GM12878 (cell line): Measurements from ENCODE around the gene UBE2M. TPM values are rescaled to one million over a fixed set of nuclear protein-coding genes. Genes with fewer than 3 reads are reported as not detected.

ENCODE experiments used
- ATAC-seq: fragments of 200-7000 bp; cut with Tn5 transposase; 3 replicates; pipeline ENCODE4 v1.9.1; 2020; ENCODE audit warnings: mild to moderate bottlenecking, moderate library complexity
- BruUV-seq: library from RNA; stranded (reverse); fragments of 400-500 nt; replicated peaks from 2 replicates; lab custom pipeline; 2021; lab: Mats Ljungman, UMichigan
- CTCF ChIA-PET: fragments of 300-600 bp; sonication (Branson Sonifier 250); formaldehyde crosslinking; extraction: SDS; loops from one replicate; lab custom pipeline; 2021; ENCODE audit warnings: inconsistent platforms; lab: Yijun Ruan, JAX
- POLR2A ChIA-PET: fragments of 350-600 bp; formaldehyde crosslinking; extraction: SDS; loops from one replicate; lab custom pipeline; 2021; ENCODE audit warnings: inconsistent platforms; lab: Charles Lee
- RAD21 ChIA-PET: fragments of 300-600 bp; sonication (Branson Sonifier 250); formaldehyde crosslinking; loops from one replicate; lab custom pipeline; 2023; ENCODE audit warnings: antibody characterized with exemption; ENCODE audit not compliant: unreplicated experiment; lab: Charles Lee
- SMC1A ChIA-PET: fragments of 300-600 bp; sonication (Branson Sonifier 250); formaldehyde crosslinking; loops from one replicate; lab custom pipeline; 2023; ENCODE audit not compliant: unreplicated experiment, uncharacterized antibody; lab: Charles Lee
- DNase-seq: peaks from one replicate; pipeline ENCODE4 v3.0.0-alpha.2; 2011; ENCODE audit warnings: low read depth, low spot score
- FAIRE-seq: peaks from 3 replicates; lab custom pipeline; 2011; peaks lifted over from hg19 to GRCh38; lab: Jason Lieb, UNC
- H2AFZ ChIP-seq: 2 replicates; pipeline ENCODE4 v1.6.0; 2011; ENCODE audit warnings: low read depth, low read length, control low read depth; ENCODE audit not compliant: control insufficient read depth
- H3K27ac ChIP-seq: 2 replicates; pipeline ENCODE4 v1.5.1; 2011; ENCODE audit warnings: control low read depth; ENCODE audit not compliant: control insufficient read depth, insufficient read depth
- H3K27me3 ChIP-seq, 2 experiments: replicated peaks in 1 of 2; 2 replicates each; pipeline versions ENCODE4 v1.6.0 to v1.6.1; 2011; ENCODE audit warnings: low read length in 1 of 2; ENCODE audit not compliant: control insufficient read depth in 2 of 2, insufficient read depth in 2 of 2
- H3K36me3 ChIP-seq, 2 experiments: 2 replicates each; pipeline ENCODE4 v1.5.1; 2011; ENCODE audit warnings: low read length in 1 of 2; ENCODE audit not compliant: control insufficient read depth in 2 of 2, insufficient read depth in 2 of 2
- H3K4me1 ChIP-seq: 2 replicates; pipeline ENCODE4 v1.6.1; 2011; ENCODE audit warnings: mild to moderate bottlenecking, low read length, moderate library complexity, mixed read lengths; ENCODE audit not compliant: control insufficient read depth, insufficient read depth
- H3K4me2 ChIP-seq: 2 replicates; pipeline ENCODE4 v1.6.0; 2011; ENCODE audit warnings: control low read depth; ENCODE audit not compliant: control insufficient read depth, insufficient read depth
- H3K4me3 ChIP-seq: fragments of 200-600 bp; sonication (generic); 2 replicates; pipeline ENCODE4 v1.5.1; 2016
- H3K79me2 ChIP-seq: 2 replicates; pipeline ENCODE4 v1.6.0; 2011; ENCODE audit warnings: low read length; ENCODE audit not compliant: control insufficient read depth, insufficient read depth
- H3K9ac ChIP-seq: 2 replicates; pipeline ENCODE4 v1.8.0; 2011; ENCODE audit warnings: low read length, control low read depth, mixed read lengths; ENCODE audit not compliant: control insufficient read depth, insufficient read depth
- H3K9me3 ChIP-seq: replicated peaks from 3 replicates; pipeline ENCODE4 v1.5.1; 2011; ENCODE audit warnings: mild to moderate bottlenecking, low read length; ENCODE audit not compliant: control insufficient read depth, insufficient read depth
- H4K20me1 ChIP-seq: 2 replicates; pipeline ENCODE4 v1.6.0; 2011; ENCODE audit not compliant: control insufficient read depth, insufficient read depth
- ATF7 ChIP-seq: fragments of 450-650 bp; IDR thresholded peaks from 2 replicates; pipeline ENCODE4 v1.6.1; 2016; ENCODE audit warnings: low read depth, mild to moderate bottlenecking
- DPF2 ChIP-seq: fragments of 450-650 bp; IDR thresholded peaks from 2 replicates; pipeline ENCODE4 v1.6.1; 2017; ENCODE audit warnings: mild to moderate bottlenecking
- EED ChIP-seq: sonication (generic); IDR thresholded peaks from 2 replicates; pipeline ENCODE4 v1.6.1; 2016; ENCODE audit warnings: antibody characterized with exemption, low read depth
- JUND ChIP-seq: IDR thresholded peaks from 2 replicates; pipeline ENCODE4 v1.6.1; 2012; ENCODE audit warnings: low read depth, mild to moderate bottlenecking, low read length, improper control_type of control experiment, moderate library complexity
- NR2F1 ChIP-seq: fragments of 450-650 bp; conservative IDR thresholded peaks from 2 replicates; pipeline ENCODE4 v1.6.1; 2017; ENCODE audit warnings: mild to moderate bottlenecking
- SP1 ChIP-seq: IDR thresholded peaks from one replicate; pipeline ENCODE4 v1.6.1; 2011; ENCODE audit warnings: low read depth, low read length
- ZNF274 ChIP-seq: IDR thresholded peaks from one replicate; pipeline ENCODE4 v1.8.0; 2011; ENCODE audit not compliant: insufficient read length, insufficient read depth
- whole genome bisulfite sequencing: methylation state at CpG from one replicate; pipeline ENCODE4 v1.1.6; 2016; ENCODE audit warnings: low lambda C conversion rate; ENCODE audit not compliant: insufficient replicate concordance, insufficient coverage; ENCODE audit errors: missing lambda C conversion rate; 5-methylcytosine and 5-hydroxymethylcytosine counted together
- in situ Hi-C: fragments of 300-500 bp; cut with MboI; formaldehyde crosslinking; loops from 9 replicates; pipeline ENCODE4 v1.14.3; 2018; ENCODE audit warnings: mixed read lengths
- intact Hi-C: fragments of 100-400 bp; cut with micrococcal nuclease; formaldehyde crosslinking; loops from one replicate; pipeline ENCODE4 v1.14.2; 2022; ENCODE audit not compliant: unreplicated experiment
- polyA plus RNA-seq, 11 experiments: library from polyadenylated mRNA; depleted of rRNA in 4 of 11; unstranded in 6 of 11; stranded (reverse) in 5 of 11; fragments of >200 nt; fragmentation: Nextera tagmentation in 4 of 11; fragmentation: Illumina TruSeq in 1 of 11; extraction: Ambion mirVana in 4 of 11; extraction: Trizol in 1 of 11; gene quantifications; 1 replicate in 1 of 11; 2 replicates in 10 of 11; pipeline versions ENCODE4 v1.2.1 to v1.2.3, GENCODE V29; 2011 to 2016; ENCODE audit warnings: inconsistent platforms in 2 of 11, missing spikeins in 2 of 11, low read depth in 1 of 11
- total RNA-seq, 4 experiments: library from RNA; depleted of rRNA in 3 of 4; stranded (reverse); fragments of >200 nt in 3 of 4; fragmentation: Illumina TruSeq in 1 of 4; extraction: Trizol in 1 of 4; gene quantifications; 2 replicates each; pipeline versions ENCODE4 v1.2.1 to v1.2.3, GENCODE V29; 2013 to 2021

Gene UBE2M
- total and polyA plus RNA-seq, 10 of the 15 experiments (the other 5 are each of a cell fraction or from before 2014, with no cell fraction given) = 1.4 to 105 (median 73.9) TPM

DNA sequence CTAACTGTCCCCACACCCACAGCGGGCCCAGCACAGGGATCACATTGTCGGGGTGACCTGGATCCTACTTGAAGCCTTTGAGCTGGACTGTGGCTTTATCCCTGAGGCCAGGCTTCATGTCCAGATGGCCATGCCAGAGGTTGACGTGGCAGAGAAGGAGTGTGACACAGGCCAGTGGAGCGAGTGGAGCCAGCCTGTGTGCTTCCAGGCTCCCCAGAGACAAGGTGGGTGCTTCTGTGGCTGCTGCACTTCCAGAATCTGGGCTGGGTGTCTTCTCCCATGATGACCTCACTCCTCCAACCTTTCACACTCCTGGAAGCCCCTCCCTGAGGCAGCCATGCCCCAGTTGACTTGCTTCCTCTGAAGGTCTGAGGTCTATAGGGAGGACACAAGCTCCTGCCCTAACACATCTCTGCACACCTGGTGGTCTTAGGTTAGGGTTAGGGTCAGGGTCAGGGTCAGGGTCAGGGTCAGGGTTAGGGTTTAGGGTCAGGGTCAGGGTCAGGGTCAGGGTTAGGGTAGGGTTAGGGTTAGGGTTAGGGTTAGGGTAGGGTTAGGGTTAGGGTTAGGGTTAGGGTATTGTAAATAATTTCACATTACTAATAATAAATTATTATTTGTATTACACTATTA, 27.8 kb upstream of the UBE2M start:
- FAIRE-seq (no peak), ATAC-seq (no peak), DNase-seq (no peak)
- BruUV-seq = no TSS peak
- Histone ChIP-seq H3K36me3 (peaks cover 0 to 4% of the 10 kb centered on the region in 2 experiments; a peak in 3 of 4 replicates), H2AFZ (no peak overlapping the region), H3K27me3 (no peaks in the 10 kb centered on the region), H3K4me3 (no peak overlapping the region), H3K79me2 (no peaks in the 10 kb centered on the region), H3K9ac (no peak overlapping the region), H3K27ac (no peak overlapping the region), H3K4me1 (peaks cover 4% of the 10 kb centered on the region; the same call in 1 of the 2 replicates), H3K4me2 (no peak overlapping the region), H4K20me1 (no peaks in the 10 kb centered on the region), H3K9me3 (no peaks in the 10 kb centered on the region)
- CTCF ChIA-PET = interaction anchor here (1.2 kb wide), 1 partner anchor 11 kb away, joined by 3 read pairs; no protein-coding TSS in a partner anchor
- RAD21 ChIA-PET = interaction anchor here (0.8 kb wide), 1 partner anchor 66 kb away, joined by 3 read pairs; the partner anchor contains the start of gene ZBTB45
- POLR2A ChIA-PET = no interaction called here
- no peak for TF ChIP-seq JUND
- no peak for TF ChIP-seq ZNF274
- TF ChIP-seq NR2F1 = peak; percentile 60; the same call in 1 of the 2 replicates
- TF ChIP-seq DPF2 = no peak
- no peak for TF ChIP-seq ATF7
- no peak for TF ChIP-seq EED
- no peak for TF ChIP-seq SP1
- intact Hi-C loops = no loop called here
- SMC1A ChIA-PET = no interaction called here
- in situ Hi-C loops = no loop called here
- 98% methylated on average over 4 of the region's 4 CpGs for WGBS
